ENCODE measurements around the gene LAMTOR3. TPM values are rescaled to one million over a fixed set of nuclear protein-coding genes. Genes with fewer than 3 reads are reported as not detected.

LAMTOR3 gene
- total and polyA plus RNA-seq, 12 donors = 29.0 to 37.4 (median 33.9) TPM

GRCh38 chr4:99855678-99856077 is 38.5 kb downstream of the LAMTOR3 start:
- Histone ChIP-seq H3K4me1 (peaks cover 0 to 53% (median 0%) of the 10 kb centered on the region in 9 donors), H3K27me3 (peaks cover 0 to 7% (median 0%) of the 10 kb centered on the region in 7 donors), H3K9me3 (no peaks in the 10 kb centered on the region), H3K4me3 (no peak overlapping the region), H3K36me3 (peaks cover 0 to 7% (median 0%) of the 10 kb centered on the region in 9 donors), H3K27ac (peak overlapping the region in 1 of 10 donors; percentile 86)
- TF ChIP-seq CTCF (IDR thresholded peaks at IDR 0.05) = no peak
- intact Hi-C loops (cut with DNase I) = no loop called here
- peak in 2 of 8 donors; percentile 27 to 66 for ATAC-seq
- no peak for DNase-seq
- 71 to 77% methylated on average over 1 of the region's 1 CpG for WGBS, 2 donors

- peaks cover 0 to 50% (median 0%) of the 10 kb centered on the region in 9 donors for H3K4me1 ChIP-seq
- H3K4me3 ChIP-seq = no peak overlapping the region
- ATAC-seq (no peak), DNase-seq (no peak)
- H3K27ac ChIP-seq = peak overlapping the region in 1 of 10 donors; percentile 86
- intact Hi-C loops (cut with DNase I) = no loop called here
- no peak for TF ChIP-seq CTCF (IDR thresholded peaks at IDR 0.05)
- 66 to 74% methylated on average over 1 of the region's 1 CpG for WGBS, 2 donors
- no peaks in the 10 kb centered on the region for H3K27me3 ChIP-seq
- H3K36me3 ChIP-seq = peaks cover 0 to 7% (median 0%) of the 10 kb centered on the region in 9 donors
- H3K9me3 ChIP-seq = no peaks in the 10 kb centered on the region
These were observed 40.2 kb downstream of the LAMTOR3 start for GRCh38 chr4:99853999-99854398.

- Histone ChIP-seq H3K4me3 (no peak overlapping the region), H3K27me3 (no peaks in the 10 kb centered on the region), H3K9me3 (no peaks in the 10 kb centered on the region), H3K27ac (no peak overlapping the region), H3K4me1 (peaks cover 0 to 46% (median 0%) of the 10 kb centered on the region in 9 donors), H3K36me3 (peaks cover 0 to 7% (median 0%) of the 10 kb centered on the region in 9 donors)
- DNase-seq (no peak), ATAC-seq (no peak)
- intact Hi-C loops (cut with DNase I) = no loop called here
- no peak for TF ChIP-seq CTCF (IDR thresholded peaks at IDR 0.05)
- 78 to 80% methylated on average over 3 of the region's 3 CpGs for WGBS, 2 donors
These were observed 41.0 kb downstream of the LAMTOR3 start for GRCh38 chr4:99853190-99853589.

GRCh38 chr4:99852199-99852749 is 42.0 kb downstream of the LAMTOR3 start:
- H3K27me3 ChIP-seq = no peaks in the 10 kb centered on the region
- no peak for TF ChIP-seq CTCF (IDR thresholded peaks at IDR 0.05)
- no peak for DNase-seq
- H3K4me3 ChIP-seq = no peak overlapping the region
- peaks cover 0 to 7% (median 0%) of the 10 kb centered on the region in 9 donors for H3K36me3 ChIP-seq
- intact Hi-C loops (cut with DNase I) = no loop called here
- ATAC-seq = no peak
- no peak overlapping the region for H3K27ac ChIP-seq
- peaks cover 0 to 47% (median 0%) of the 10 kb centered on the region in 9 donors for H3K4me1 ChIP-seq
- H3K9me3 ChIP-seq = no peaks in the 10 kb centered on the region
- WGBS, 2 donors = 84 to 86% methylated on average over 3 of the region's 3 CpGs
